Measurements from ENCODE around the gene SNX22.
"Not testable (repeated sequence)": the region's sequence is repeated elsewhere in the genome, so short reads cannot be mapped to it uniquely, and the experiment has no call there.

SNX22 gene

GRCh38 chr15:64151727-64152506 is at the start of gene SNX22:
TSS of gene SNX22 (plus strand) at chr15:64151731. CDS start at chr15:64151776, 45 bp downstream.
- DNase-seq, result peak; percentile 42 to 48

- DNase-seq, result no peak
Measured at GRCh38 chr15:64102497-64102896, 49.0 kb upstream of the SNX22 start.

- no peak for DNase-seq
Measured at GRCh38 chr15:64105113-64105704, 46.3 kb upstream of the SNX22 start.

- DNase-seq, result no peak
Measured at GRCh38 chr15:64107337-64107736, 44.2 kb upstream of the SNX22 start.

- not testable (repeated sequence) for DNase-seq
Measured at GRCh38 chr15:64110108-64110701, 41.3 kb upstream of the SNX22 start.

- no peak for DNase-seq
Measured at GRCh38 chr15:64110950-64111678, 40.4 kb upstream of the SNX22 start.

- no peak for DNase-seq
Measured at GRCh38 chr15:64111679-64112050, 39.9 kb upstream of the SNX22 start.

GRCh38 chr15:64112073-64112772 is 39.3 kb upstream of the SNX22 start:
- DNase-seq, result no peak

GRCh38 chr15:64112904-64113303 is 38.6 kb upstream of the SNX22 start:
- no peak for DNase-seq

- DNase-seq, result no peak
Measured at GRCh38 chr15:64117759-64118487, 33.6 kb upstream of the SNX22 start.

- DNase-seq, result not testable (repeated sequence)
Measured at GRCh38 chr15:64120322-64120721, 31.2 kb upstream of the SNX22 start.

- no peak for DNase-seq
Measured at GRCh38 chr15:64121614-64122013, 29.9 kb upstream of the SNX22 start.

GRCh38 chr15:64122444-64122843 is 29.1 kb upstream of the SNX22 start:
- DNase-seq, result no peak

- no peak for DNase-seq
Measured at GRCh38 chr15:64122936-64123351, 28.6 kb upstream of the SNX22 start.

- DNase-seq, result no peak
Measured at GRCh38 chr15:64125978-64126377, 25.6 kb upstream of the SNX22 start.

- DNase-seq, result no peak
Measured at GRCh38 chr15:64127521-64128270, 23.8 kb upstream of the SNX22 start.

GRCh38 chr15:64130159-64130558 is 21.4 kb upstream of the SNX22 start:
- DNase-seq, result no peak

GRCh38 chr15:64131547-64131946 is 20.0 kb upstream of the SNX22 start:
- DNase-seq, result no peak

GRCh38 chr15:64132217-64132616 is 19.3 kb upstream of the SNX22 start:
- no peak for DNase-seq

GRCh38 chr15:64133623-64134344 is 17.7 kb upstream of the SNX22 start:
- DNase-seq, result no peak
